Activated naive CD4-positive, alpha-beta T cell treated with anti-CD3 and anti-CD28 coated beads, Interleukin-2, amount 10 ng/mL, durations not matched to agents 7 days and 5 days (primary cell): ENCODE results near the gene STK10.

Experiments
- CTCF ChIA-PET: fragments of 350-600 bp; sonication (Branson Sonifier 250); formaldehyde crosslinking; loops from one replicate; lab custom pipeline; 2021; ENCODE audit warnings: antibody characterized with exemption; lab: Charles Lee
- DNase-seq: peaks from one replicate; pipeline ENCODE4 v3.0.0-alpha.2; 2020
- H3K27ac Mint-ChIP-seq: one replicate; pipeline ENCODE4 v1.8.0; 2021; ENCODE audit warnings: mild to moderate bottlenecking, moderate library complexity, mixed read lengths
- H3K27me3 Mint-ChIP-seq: one replicate; pipeline ENCODE4 v1.8.0; 2021; ENCODE audit warnings: mild to moderate bottlenecking, mixed read lengths
- H3K36me3 Mint-ChIP-seq: one replicate; pipeline ENCODE4 v1.8.0; 2021; ENCODE audit warnings: mixed read lengths
- H3K4me1 Mint-ChIP-seq: one replicate; pipeline ENCODE4 v1.8.0; 2021; ENCODE audit warnings: mixed read lengths
- H3K4me3 Mint-ChIP-seq: one replicate; pipeline ENCODE4 v1.8.0; 2021; ENCODE audit warnings: mild to moderate bottlenecking, moderate library complexity, mixed read lengths
- H3K9me3 Mint-ChIP-seq: one replicate; pipeline ENCODE4 v1.8.0; 2021; ENCODE audit warnings: mixed read lengths

STK10 gene

GRCh38 chr5:172101547-172102217 lies 86.3 kb downstream of the STK10 start:
- no peak for DNase-seq
- Mint-ChIP-seq H3K9me3 (no peaks in the 10 kb centered on the region), H3K36me3 (peaks cover 56% of the 10 kb centered on the region), H3K27ac (peak overlapping the region; percentile 55), H3K4me1 (peaks cover 16% of the 10 kb centered on the region), H3K4me3 (no peak overlapping the region), H3K27me3 (no peaks in the 10 kb centered on the region)
- CTCF ChIA-PET: no interaction called here

DNA sequence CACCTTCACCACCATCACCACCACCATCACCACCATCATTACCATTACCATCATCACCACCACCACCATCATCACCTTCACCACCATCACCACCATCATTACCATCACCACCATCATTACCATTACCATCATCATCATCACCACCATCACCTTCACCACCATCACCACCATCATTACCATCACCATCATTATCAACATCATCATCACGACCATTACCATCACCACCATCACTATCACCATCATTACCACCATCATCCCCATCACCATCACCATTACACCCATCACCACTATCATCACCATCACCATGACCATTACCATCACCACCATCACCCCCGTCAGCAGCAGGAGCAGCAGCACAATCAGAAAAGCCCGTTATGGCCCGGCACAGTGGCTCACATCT lies 89.1 kb downstream of the STK10 start:
- Mint-ChIP-seq H3K27ac (no peak overlapping the region), H3K9me3 (no peaks in the 10 kb centered on the region), H3K4me3 (no peak overlapping the region), H3K4me1 (peaks cover 14% of the 10 kb centered on the region), H3K36me3 (peaks cover 59% of the 10 kb centered on the region), H3K27me3 (no peaks in the 10 kb centered on the region)
- CTCF ChIA-PET: interaction anchor here (1.1 kb wide), 1 partner anchor 90 kb away, joined by 4 read pairs; the partner anchor contains the start of gene STK10
- no peak for DNase-seq

DNA sequence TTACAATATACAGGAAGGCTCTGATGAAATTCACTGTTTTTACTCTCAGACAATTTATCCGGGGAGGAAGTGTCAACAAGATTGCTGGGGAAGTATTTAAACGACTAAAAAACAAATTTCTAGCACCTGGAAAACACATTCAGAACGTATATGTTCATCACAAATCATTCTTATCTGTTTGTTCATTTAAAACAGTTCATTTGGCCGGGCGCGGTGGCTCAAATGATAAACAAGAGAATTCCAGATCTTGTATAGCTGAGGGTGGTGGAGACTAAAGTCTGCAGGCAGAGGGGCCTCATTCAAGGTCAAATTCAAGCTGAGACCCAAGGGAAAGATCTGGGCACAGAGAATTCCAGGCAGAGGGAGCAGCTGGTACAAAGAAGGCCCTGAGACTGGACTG lies 90.0 kb downstream of the STK10 start:
- no peaks in the 10 kb centered on the region for H3K27me3 Mint-ChIP-seq
- no peak for DNase-seq
- CTCF ChIA-PET: interaction anchor here (1.0 to 1.3 kb wide), 4 partner anchors 9 to 186 kb away, joined by 3 to 4 read pairs (median 3); partner anchors contain the start of gene STK10
- H3K9me3 Mint-ChIP-seq: no peaks in the 10 kb centered on the region
- peaks cover 55% of the 10 kb centered on the region for H3K36me3 Mint-ChIP-seq
- no peak overlapping the region for H3K27ac Mint-ChIP-seq
- H3K4me3 Mint-ChIP-seq: no peak overlapping the region
- H3K4me1 Mint-ChIP-seq: peaks cover 11% of the 10 kb centered on the region

DNA sequence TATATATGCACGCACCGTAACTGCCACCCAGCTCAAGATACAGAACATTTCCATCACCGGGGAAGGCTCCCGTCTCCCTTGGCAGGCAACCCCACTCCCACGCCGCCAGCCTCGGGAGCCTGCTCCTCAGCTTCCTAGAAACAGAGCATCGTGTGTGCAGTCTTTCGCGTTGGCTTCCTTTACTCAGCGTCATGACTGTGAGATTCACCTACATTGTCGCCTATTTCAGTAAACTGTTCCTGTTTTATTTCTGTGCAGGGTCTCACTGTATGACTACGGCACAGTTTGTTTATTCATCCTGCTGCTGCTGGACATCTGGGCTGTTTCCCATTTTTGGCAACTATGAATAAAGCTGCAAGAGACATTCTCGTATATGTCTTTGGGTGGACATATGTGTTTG lies 90.7 kb downstream of the STK10 start:
- H3K4me3 Mint-ChIP-seq: no peak overlapping the region
- H3K4me1 Mint-ChIP-seq: peaks cover 9% of the 10 kb centered on the region
- H3K36me3 Mint-ChIP-seq: peaks cover 55% of the 10 kb centered on the region
- no peak for DNase-seq
- CTCF ChIA-PET: interaction anchor here (1.0 to 1.9 kb wide), 4 partner anchors 9 to 185 kb away, joined by 3 to 4 read pairs (median 3); no protein-coding TSS in a partner anchor
- H3K27ac Mint-ChIP-seq: peak overlapping the region; percentile 9
- no peaks in the 10 kb centered on the region for H3K27me3 Mint-ChIP-seq
- no peaks in the 10 kb centered on the region for H3K9me3 Mint-ChIP-seq

DNA sequence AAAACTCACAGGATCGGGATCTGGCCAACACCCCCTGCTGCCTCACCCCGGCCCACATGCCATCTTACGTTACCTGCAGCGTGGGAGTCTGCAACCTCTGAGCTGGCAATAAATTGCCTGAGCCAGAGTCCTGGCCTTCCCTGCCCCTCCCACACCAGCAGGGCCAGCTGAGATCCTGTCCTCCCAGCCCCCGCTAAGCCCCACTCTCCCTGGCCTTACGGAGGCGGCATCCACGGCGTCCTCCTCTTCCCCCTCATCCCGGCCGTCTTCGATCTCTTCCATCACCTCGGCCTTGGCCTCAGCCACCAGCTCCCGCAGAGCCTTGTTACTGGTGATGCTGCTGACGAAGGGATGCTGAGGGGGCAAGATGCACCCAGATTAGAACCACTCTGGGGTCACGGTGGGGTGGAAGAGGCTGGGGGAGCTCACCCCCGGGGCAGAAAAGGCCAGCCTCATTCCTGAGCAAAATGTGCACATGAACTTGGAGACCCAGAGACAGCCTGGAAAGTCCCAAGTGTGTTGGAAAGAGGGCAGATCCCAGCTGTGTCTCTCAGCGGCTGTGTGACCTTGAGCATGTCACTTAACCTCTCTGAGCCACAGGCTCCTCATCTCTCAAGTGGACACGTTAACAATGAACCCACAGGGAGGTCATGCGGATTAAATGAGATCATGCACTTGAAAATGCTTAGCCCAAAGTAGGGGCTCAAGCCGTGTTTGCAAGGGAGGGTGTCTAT lies 91.7 kb downstream of the STK10 start:
- Mint-ChIP-seq H3K4me3 (no peak overlapping the region), H3K9me3 (no peaks in the 10 kb centered on the region), H3K36me3 (peaks cover 46% of the 10 kb centered on the region), H3K27me3 (no peaks in the 10 kb centered on the region), H3K27ac (peak overlapping the region; percentile 52), H3K4me1 (peaks cover 6% of the 10 kb centered on the region)
- CTCF ChIA-PET: interaction anchor here (1.3 to 1.9 kb wide), 3 partner anchors 10 to 185 kb away, joined by 3 to 4 read pairs (median 3); no protein-coding TSS in a partner anchor
- DNase-seq: no peak

- Mint-ChIP-seq H3K9me3 (no peaks in the 10 kb centered on the region), H3K4me3 (no peak overlapping the region), H3K36me3 (peaks cover 50% of the 10 kb centered on the region), H3K27ac (peak overlapping the region; percentile 52), H3K27me3 (no peaks in the 10 kb centered on the region), H3K4me1 (peaks cover 6% of the 10 kb centered on the region)
- CTCF ChIA-PET: interaction anchor here (0.6 to 1.9 kb wide), 4 partner anchors 11 to 540 kb away, joined by 3 to 4 read pairs (median 3); no protein-coding TSS in a partner anchor
- DNase-seq: peak; percentile 17
These were observed 92.4 kb downstream of the STK10 start for GRCh38 chr5:172095368-172096206.

DNA sequence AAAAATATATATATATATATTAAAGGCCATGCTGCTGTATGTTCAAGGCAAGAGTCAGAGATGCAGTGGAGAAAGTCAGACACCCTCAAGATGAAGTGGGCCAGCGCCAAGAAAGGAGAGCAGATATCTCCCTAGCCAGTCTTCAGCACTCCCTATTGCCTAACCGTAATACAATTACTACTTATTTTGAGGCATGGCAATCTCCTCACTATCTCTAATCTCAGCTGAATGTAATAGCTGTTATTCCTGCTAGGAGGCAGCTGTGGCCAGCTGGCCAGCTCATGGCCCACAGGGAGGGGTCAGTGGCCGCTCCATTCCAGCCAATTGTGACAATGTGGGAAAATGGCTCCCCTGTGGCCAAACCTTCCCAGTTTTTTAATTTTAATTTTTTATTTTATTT lies 94.1 kb downstream of the STK10 start:
- no peak overlapping the region for H3K4me3 Mint-ChIP-seq
- CTCF ChIA-PET: interaction anchor here (1.2 kb wide), 1 partner anchor 34 kb away, joined by 4 read pairs; no protein-coding TSS in a partner anchor
- H3K27me3 Mint-ChIP-seq: no peaks in the 10 kb centered on the region
- H3K36me3 Mint-ChIP-seq: peaks cover 63% of the 10 kb centered on the region
- H3K4me1 Mint-ChIP-seq: peaks cover 6% of the 10 kb centered on the region
- no peak for DNase-seq
- H3K27ac Mint-ChIP-seq: no peak overlapping the region
- no peaks in the 10 kb centered on the region for H3K9me3 Mint-ChIP-seq

GRCh38 chr5:172093559-172093958 lies 94.5 kb downstream of the STK10 start:
- Mint-ChIP-seq H3K4me1 (peaks cover 4% of the 10 kb centered on the region), H3K36me3 (peaks cover 63% of the 10 kb centered on the region), H3K9me3 (no peaks in the 10 kb centered on the region), H3K27ac (no peak overlapping the region), H3K4me3 (no peak overlapping the region), H3K27me3 (no peaks in the 10 kb centered on the region)
- CTCF ChIA-PET: interaction anchor here (0.6 to 1.2 kb wide), 2 partner anchors 22 to 34 kb away, joined by 3 to 4 read pairs; no protein-coding TSS in a partner anchor
- peak; percentile 17 for DNase-seq

DNA sequence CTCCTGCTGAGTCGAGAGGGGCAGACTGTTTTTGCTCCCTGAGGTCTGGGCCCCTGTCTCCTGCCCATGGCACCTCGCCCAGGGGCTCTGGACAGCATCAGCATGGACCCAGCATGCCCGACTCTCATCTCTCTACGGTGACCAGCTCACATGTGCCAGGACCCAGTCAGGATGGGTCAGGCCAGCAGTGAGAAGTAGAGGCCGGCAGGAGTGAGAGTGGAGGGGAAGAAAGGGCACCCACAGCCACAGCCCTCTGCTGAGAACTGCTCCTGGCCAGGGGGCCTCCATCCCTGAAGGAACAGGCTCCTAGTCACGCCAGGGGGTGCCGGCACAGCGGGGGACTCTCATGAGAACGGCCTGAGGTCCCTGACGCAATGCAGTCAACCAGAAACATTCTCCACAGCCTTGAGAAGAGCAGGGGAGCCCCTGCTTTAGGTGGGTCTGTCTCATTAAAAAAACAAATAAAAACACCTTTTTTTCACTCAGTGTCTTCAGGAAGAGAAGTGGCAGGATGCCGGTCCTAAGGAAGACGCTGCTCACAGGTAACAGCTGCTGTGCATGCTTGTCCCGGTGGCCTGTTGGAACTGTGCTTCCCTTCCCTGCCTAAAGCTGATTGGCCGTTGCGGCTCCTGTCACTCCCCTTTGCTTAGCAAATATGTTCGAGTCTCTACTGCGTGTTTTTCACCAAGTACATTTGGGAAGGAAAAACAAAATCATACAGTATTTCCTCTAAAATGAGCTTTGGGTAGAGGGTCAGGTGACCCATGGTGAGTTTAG lies 95.9 kb downstream of the STK10 start:
- Mint-ChIP-seq H3K36me3 (peaks cover 50% of the 10 kb centered on the region), H3K27me3 (no peaks in the 10 kb centered on the region), H3K9me3 (no peaks in the 10 kb centered on the region), H3K4me1 (peaks cover 2% of the 10 kb centered on the region), H3K27ac (no peak overlapping the region), H3K4me3 (no peak overlapping the region)
- CTCF ChIA-PET: interaction anchor here (0.7 kb wide), 1 partner anchor 181 kb away, joined by 3 read pairs; no protein-coding TSS in a partner anchor
- DNase-seq: peak; percentile 12

GRCh38 chr5:172090976-172091547 lies 97.0 kb downstream of the STK10 start:
- Mint-ChIP-seq H3K36me3 (peaks cover 47% of the 10 kb centered on the region), H3K9me3 (no peaks in the 10 kb centered on the region), H3K27me3 (no peaks in the 10 kb centered on the region), H3K4me1 (peaks cover 2% of the 10 kb centered on the region), H3K27ac (no peak overlapping the region), H3K4me3 (no peak overlapping the region)
- no peak for DNase-seq
- CTCF ChIA-PET: interaction anchor here (0.6 to 0.7 kb wide), 2 partner anchors 13 to 768 kb away, joined by 3 read pairs; no protein-coding TSS in a partner anchor

GRCh38 chr5:172089298-172090117 lies 98.5 kb downstream of the STK10 start:
- H3K4me3 Mint-ChIP-seq: no peak overlapping the region
- H3K27ac Mint-ChIP-seq: peak overlapping the region; percentile 8
- H3K36me3 Mint-ChIP-seq: peaks cover 39% of the 10 kb centered on the region
- DNase-seq: no peak
- peaks cover 2% of the 10 kb centered on the region for H3K4me1 Mint-ChIP-seq
- H3K27me3 Mint-ChIP-seq: no peaks in the 10 kb centered on the region
- CTCF ChIA-PET: interaction anchor here (1.4 kb wide), 1 partner anchor 8 kb away, joined by 3 read pairs; no protein-coding TSS in a partner anchor
- no peaks in the 10 kb centered on the region for H3K9me3 Mint-ChIP-seq

DNA sequence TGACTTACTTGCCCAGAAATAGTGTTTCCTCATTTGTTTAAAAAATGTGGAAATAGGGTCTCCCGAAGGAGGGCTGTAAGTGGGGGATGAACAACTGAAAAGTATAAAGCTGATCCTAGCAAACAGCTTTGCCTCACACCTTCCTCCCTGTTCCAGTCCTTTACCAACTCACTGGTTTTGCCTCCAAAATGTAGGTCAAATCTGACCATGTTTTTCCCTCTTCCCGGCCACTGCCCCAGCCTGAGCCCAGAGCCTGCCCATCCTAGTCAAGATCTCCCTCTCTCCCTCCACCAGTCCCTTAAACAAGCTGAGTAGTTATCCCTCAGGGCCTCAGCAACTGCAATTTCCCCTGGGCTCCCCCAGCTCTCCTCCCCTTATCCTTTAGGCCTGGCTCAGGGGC lies 99.2 kb downstream of the STK10 start:
- no peak for DNase-seq
- H3K9me3 Mint-ChIP-seq: no peaks in the 10 kb centered on the region
- H3K36me3 Mint-ChIP-seq: peaks cover 41% of the 10 kb centered on the region
- H3K27ac Mint-ChIP-seq: peak overlapping the region; percentile 1
- CTCF ChIA-PET: interaction anchor here (1.4 kb wide), 1 partner anchor 9 kb away, joined by 3 read pairs; no protein-coding TSS in a partner anchor
- peaks cover 2% of the 10 kb centered on the region for H3K4me1 Mint-ChIP-seq
- no peaks in the 10 kb centered on the region for H3K27me3 Mint-ChIP-seq
- H3K4me3 Mint-ChIP-seq: no peak overlapping the region
